CD4-positive, alpha-beta T cell treated with Interleukin-4 for 4 hours (primary cell): ENCODE results near the gene CPNE2.
A peak's percentile ranks its signal among the peaks of the same experiment; 100 is the strongest.
"Not testable (repeated sequence)": the region's sequence is repeated elsewhere in the genome, so short reads cannot be mapped to it uniquely, and the experiment has no call there.

Source experiments
- DNase-seq: peaks from one replicate; pipeline ENCODE4 v3.0.0-alpha.2; 2020

Gene CPNE2

DNA sequence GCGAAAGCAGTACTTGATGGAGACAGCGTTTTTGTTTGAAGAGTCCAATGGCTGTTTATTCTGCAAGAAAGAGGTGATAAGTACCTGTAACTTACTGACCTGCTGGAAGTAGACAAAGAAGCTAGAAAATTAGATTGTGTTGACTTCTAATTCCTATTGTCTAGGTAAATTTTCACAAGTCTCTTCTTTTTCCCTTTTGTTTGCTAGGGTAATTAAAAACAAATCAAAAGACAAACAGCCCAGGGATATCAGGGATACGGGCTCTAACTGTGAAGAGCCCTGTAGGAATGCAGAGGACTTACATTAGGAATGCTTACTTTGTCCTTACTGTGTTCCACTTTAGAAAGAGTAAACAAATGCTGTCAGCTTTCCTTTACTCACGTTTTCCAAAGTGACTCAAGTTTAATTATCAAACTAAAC, 86.4 kb downstream of the CPNE2 start:
- DNase-seq: no peak

DNA sequence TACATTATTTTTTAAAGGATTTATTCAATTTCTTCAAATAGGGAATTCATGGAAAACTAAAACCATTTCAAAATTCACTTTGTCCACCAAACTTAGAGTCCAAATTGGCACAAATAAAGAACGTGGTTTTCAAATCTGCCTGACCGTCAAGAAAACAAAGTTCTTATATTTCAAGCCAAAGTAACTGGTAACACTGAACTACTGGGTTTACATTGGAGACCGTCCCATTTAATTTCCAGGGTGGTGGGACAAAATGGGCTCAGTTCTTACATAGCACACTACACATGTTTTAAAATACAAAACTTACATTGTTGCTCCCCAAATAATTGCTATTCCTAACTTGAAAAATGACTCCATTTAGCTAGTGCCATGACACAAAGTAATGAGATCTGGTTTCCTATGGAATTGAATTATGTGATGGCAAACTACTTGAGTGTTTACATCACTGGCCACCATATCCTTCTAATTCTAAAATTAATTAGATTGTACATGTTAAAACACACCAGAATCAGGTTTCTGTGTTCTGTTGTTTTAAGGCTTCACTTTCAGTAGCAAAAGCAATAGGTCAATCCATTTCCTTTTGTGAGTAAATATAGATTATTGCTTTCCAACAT, 86.9 kb downstream of the CPNE2 start:
- no peak for DNase-seq

DNA sequence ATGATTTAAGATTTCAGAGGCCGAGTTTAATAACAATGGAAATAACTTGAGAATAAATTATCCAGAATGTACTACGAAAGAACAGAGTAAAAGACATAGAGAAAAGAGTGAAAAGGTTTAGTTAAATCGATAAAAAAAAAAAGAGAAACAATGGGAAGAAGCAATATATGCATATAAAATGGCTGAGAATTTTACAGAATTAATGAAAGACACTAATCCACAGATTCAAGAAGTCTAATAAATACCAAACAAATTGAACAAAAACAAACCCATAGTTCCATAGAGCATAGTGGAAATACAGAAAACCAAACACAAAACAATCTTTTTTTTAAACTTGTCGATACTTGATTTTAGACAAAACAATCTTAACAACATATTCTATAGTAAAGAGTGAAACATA, 91.7 kb downstream of the CPNE2 start:
- DNase-seq: no peak

DNA sequence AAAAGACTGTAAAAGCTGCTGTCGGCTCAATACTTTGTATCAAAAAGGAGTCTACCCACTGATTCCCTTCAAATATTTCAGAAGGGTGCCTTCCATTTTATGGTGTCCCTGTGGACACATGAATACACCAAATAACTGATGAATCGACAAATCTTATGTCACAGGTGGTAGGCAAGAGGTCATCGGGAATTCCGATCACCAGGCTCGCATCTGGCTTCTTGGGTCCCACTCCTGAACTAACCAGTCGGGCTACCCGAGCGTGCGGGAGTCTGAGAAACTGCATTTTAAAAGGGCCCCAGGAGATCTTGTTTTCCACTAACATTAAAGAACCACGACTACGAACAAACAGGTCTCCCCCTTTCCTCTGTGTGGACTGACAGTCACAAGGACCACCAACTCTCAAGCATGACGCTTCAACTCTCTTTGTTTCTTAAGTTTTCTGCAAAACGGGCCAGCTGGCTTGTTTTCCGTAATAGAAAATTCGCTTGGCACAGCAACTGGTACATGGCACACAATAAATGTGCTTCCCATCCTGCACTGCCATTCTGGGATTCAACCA, 92.6 kb downstream of the CPNE2 start:
- DNase-seq: no peak

DNA sequence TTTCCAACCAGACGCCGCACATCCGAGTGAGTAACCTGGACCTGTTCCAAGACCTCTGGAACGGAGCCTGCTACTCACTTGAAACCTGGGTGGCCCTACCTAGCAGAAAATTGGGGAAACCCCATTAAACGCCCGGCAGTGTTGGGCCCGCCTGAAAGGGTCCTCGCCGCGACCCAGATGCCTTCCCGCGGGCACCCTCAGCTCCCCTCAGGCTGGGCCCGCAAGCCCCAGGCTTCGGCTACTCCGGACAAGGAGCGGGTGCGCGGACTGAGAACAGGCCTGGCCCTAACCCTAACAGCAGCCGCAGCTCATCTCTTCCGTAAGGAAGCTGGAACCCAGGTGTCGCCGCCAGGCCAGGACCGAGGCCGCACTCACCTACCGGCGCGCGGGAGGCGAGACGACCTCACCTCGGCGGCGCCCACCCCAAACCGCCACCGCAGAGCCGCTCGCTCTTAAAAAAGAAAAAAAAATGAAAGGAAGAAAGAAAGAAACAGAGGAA, 93.1 kb downstream of the CPNE2 start:
- DNase-seq: peak; percentile 24

DNA sequence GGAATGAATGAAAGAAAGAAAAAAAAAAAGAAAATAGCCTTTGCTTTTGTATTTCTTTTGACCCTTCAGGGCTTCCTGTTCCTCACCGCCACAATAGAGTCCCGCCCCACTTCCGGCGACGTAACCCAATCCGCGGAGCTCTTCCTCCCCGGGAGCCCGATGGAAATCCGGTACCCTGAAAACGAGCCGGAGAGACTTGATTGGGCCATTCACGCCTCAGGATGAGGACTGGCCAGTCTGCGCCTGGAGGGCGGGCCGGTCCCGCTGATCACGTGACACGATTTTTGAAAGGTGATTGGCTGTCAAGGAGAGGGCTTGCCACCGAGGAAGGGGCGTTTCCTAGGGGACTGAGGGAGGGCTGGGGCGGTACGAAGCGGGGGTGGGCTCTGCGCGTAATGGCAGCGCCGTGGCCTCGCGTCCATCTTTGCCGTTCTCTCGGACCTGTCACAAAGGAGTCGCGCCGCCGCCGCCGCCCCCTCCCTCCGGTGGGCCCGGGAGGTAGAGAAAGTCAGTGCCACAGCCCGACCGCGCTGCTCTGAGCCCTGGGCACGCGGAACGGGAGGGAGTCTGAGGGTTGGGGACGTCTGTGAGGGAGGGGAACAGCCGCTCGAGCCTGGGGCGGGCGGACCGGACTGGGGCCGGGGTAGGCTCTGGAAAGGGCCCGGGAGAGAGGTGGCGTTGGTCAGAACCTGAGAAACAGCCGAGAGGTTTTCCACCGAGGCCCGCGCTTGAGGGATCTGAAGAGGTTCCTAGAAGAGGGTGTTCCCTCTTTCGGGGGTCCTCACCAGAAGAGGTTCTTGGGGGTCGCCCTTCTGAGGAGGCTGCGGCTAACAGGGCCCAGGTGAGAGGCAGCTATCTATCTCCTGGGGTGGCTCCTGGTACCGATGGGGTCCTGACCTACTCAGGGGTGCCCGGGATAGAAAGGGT, 93.8 kb downstream of the CPNE2 start, which contains the start of the genes PSME3IP1 and RSPRY1:
TSS of gene PSME3IP1 (minus strand) at position 95 of the 927 bp plus-strand sequence. CDS start 12,185 bp downstream, outside the sequence.
TSS of gene RSPRY1 (plus strand) at position 385 of the 927 bp plus-strand sequence. CDS start 18,330 bp downstream, outside the sequence.
- peak; percentile 100 for DNase-seq

DNA sequence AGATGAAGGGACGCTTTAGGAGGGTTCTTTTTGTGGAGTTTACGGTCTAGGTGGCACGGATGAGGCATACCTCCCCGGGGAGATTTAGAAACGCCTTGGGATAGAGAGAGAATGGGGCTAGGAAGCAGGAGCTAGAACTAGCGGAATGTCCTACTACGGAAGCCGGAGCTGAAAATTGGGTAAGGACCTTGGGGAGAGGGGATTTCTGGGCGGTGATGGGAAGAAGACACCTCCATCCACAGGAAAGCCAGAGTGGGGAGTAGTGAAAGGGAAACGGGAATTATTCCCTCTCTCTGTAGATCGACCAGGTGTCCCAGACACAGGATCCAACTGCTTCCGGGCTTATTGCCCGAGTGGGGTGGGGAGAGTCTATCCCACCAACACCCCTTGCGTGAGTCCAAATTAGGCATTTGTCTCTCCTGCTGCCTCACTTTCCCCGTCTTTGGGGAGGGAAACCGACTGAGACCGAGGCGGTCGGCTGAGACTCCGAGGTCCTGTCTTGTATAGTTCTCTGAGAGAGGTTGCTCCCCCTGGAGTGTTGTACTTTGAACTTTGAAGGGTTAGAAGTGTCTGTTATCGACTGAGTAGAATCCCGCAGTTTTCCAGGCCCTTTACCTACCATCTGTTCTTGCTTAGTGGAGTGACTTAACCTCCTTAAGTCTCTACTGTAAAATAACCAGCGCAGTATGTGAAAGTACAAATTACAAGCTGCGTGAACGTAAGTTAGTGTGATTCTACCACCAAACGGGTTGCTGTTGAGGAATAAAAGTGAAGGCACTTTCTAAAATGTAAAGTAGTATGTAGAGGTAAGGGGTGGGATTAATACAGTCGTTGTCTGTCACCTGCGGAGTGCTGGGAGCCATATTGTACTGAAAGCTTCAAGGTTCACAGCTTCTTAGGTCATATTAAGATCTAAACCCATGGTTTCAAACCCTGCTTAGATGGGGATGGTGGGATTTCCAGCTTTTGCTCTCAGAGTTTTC, 94.8 kb downstream of the CPNE2 start:
- DNase-seq: peak; percentile 19

DNA sequence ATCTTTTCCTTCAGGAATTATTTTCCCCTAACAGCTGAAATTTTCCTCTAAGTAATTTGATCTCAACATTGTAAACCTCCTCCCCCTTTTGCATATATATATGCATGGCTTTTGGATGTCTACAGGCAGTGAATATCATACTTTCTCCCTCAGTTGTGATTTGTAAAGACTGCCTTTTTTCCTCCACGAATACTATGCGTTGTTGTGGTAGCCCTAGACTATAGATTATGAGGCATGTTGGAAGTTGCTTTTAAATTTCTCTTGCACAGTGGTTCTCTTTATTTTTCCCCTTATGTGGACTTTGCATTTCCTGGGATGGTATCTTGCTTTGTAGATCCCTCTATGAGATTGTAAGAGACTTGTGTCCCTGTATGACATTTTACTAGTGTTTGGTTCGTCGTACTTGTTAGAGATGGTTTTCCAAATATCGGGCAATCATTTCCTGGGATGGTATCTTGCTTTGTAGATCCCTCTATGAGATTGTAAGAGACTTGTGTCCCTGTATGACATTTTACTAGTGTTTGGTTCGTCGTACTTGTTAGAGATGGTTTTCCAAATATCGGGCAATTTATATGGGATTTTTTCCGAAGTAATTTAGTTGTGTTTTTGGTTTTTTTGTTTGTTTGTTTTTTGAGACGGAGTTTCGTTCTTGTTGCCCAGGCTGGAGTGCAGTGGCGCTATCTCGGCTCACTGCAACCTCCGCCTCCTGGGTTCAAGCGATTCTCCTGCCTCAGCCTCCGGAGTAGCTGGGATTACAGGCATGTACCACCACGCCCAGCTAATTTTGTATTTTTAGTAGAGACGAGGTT, 95.7 kb downstream of the CPNE2 start:
- DNase-seq: not testable (repeated sequence)

DNA sequence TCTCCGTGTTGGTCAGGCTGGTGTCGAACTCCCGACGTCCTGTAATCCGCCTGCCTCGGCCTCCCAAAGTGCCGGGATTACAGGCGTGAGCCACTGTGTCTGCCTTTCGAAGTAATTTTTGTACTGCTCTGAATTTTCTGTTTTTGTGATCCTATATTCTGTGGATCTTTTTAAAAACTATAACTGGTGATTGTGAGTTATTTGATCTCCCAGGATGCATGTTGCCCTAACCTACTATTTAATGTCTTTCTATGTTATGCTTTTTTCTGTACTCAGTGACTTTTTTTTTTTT, 96.3 kb downstream of the CPNE2 start:
- DNase-seq: no peak

DNA sequence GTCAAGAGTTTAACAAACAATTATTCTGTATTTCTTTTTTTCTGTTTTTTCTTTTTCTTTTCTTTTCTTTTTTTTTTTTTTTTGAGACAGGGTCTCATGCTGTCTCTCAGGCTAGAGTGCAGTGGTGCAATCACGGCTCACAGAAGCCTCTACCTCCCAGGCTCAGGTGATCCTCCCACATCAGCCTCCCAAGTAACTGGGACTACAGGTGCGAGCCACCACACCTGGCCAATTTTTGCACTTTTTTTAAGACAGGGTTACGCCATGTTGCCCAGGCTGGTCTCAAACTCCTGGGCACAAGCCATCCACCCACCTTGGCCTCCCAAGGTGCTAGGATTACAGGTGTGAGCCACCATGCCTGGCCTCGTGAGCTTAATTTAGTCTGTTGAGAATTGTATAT, 97.1 kb downstream of the CPNE2 start:
- not testable (repeated sequence) for DNase-seq

DNA sequence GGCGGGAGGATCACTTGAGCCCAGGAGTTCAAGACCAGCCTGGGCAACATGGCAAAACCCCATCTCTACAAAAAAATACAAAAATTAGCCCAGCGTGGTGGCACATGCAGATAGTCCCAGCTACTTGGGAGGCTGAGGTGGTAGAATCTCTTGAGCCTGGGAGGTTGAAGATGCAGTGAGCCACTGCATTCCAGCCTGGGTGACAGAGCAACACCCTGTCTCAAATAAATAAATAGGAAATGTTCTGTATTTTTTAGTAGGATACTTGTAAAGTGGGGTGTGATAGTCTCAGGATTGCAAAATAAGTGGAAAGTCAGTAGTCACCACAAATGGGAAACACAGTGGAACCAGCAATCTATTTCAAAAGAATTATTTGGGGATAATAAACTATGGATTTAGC, 97.8 kb downstream of the CPNE2 start:
- DNase-seq: no peak

DNA sequence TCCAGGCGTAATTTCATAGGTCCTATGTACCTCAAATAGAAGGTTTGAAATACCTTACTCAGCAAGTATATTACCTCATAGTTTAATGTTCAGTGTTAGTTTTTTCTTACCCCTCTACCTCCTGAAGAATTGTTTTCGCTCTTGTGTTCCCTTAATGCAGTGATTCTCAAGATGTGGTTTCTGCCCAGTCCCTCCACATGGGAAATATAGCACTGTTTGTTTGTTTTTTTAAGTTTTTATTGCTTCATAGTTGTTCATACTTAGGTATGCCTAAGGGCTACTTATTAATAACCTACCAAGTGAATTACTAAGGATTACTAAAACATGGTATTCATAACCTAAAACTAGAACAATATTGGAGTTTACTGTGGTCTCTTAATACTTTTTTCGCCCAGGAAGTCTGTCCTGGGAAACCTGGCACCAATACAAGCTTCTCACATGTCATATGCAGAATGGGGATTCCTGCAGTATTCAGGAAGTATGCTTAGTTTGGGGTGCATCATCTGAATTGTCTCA, 98.7 kb downstream of the CPNE2 start:
- no peak for DNase-seq

DNA sequence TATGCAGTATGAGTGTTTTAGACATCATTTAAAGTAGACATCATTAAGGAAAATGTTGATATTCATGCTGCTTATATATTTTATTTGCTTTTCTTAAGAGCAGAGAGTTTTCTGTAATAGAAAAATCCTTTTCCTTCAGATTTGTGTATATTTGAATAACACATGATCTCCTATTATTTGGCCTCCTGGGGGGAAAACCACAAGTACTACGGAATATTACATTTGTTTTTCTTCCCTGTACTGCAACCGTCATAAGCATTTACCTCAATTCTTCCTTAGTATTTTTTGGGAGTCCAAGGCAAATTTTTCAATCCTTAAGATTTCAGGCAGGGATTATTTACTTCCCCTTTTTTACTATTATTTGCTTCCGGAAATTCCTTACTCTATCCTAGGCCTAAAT, 99.8 kb downstream of the CPNE2 start:
- DNase-seq: no peak

DNA sequence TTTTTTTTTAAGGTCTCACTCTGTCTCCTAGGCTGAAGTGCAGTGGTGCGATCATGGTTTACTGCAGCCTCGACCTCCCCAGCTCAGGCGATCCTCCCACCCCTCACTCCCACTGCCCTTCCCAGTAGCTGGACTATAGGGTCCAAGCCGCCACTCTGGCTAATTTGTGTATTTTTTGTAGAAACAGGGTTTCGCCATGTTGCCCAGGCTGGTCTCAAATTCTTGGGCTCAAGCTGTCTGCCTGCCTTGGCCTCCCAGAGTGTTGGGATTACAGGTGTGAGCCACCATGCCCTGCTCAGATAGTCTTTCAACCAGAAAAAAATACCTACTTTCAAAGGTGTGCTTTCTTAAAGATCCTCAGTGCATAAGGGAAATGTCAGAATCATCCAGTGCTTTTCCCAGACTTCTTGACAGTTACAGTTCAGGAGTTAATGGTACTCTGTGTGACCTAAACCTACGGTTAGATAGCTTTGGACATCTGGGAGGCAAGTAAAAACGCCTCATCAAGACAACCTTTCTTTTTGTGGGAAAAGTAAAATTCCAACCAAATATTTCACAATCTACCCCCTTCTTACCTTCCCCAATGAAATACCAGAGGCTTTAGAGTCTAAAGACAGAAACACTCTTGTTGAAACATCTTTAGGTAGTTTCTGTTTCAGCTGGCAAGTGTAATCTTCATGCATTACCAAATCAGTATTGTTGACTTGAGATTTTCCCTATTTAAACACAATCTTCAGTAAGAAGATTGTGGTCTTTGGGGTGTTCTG, 100.5 kb downstream of the CPNE2 start:
- DNase-seq: no peak

DNA sequence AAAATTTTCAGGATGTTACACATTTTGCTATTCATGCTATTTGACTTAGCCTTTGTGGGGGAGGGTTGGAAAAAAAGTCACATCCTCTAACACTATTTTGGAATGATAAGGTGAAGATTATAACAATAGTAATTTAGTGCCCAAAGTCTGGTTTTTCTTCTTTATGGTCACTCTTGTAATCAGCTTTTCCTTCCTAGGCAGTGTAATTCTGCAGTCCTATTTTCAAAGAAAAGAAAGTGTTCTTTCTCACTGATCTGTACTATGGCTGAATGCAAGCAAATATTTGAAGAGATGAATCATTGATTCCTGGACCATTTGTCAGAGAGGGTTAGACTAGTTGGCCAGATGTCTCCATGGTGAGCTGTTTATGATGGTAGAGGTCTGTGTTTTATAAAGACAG, 102.1 kb downstream of the CPNE2 start:
- DNase-seq: no peak

DNA sequence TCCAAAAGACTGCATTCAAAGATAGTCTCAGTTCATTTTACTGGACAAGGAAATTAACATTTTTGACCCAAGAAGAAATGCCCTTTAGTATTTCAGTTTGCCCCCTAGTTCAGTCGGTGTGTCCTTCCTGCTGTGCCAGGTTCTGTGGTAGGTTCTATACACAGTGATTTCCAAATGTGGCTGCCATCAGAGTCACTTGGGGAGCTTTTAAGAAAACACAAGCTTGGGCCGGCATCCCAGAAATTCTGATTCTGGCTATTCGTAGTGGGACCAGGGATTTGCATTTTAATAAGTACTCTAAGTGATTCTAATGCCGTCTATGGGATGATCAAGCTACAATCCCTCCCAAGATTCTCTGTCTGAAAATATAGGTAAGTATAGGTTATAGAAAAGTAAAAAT, 103.9 kb downstream of the CPNE2 start:
- no peak for DNase-seq

DNA sequence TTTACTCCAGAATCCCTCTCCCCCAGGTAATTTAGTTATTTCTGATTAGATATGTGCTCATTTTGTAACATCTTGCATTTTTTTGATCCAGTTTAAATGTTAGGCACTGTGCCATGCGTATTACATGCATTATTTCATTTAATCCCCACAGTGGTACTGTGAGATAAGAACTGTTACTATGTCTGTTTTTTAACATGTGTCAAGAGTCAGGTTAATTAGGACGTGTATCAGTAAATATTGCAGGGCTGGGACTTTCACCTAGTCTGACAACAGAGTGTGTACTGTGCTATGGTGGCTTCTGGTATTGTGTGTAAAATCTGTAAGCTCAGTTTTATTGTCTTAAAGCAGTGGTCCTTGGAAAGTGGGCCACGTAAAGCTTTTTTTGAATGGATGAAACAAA, 104.4 kb downstream of the CPNE2 start:
- no peak for DNase-seq
